Fibroblast of skin of right biceps (primary cell): Measurements from ENCODE around the gene NUAK1.
A peak's percentile ranks its signal among the peaks of the same experiment; 100 is the strongest.

Experiments used
- DNase-seq: peaks from one replicate; pipeline ENCODE4 v3.0.0-alpha.2; 2013

Gene NUAK1

GRCh38 chr12:106108185-106108835 lies 30.4 kb downstream of the NUAK1 start:
- peak; percentile 72 for DNase-seq

- peak; percentile 57 for DNase-seq
These were observed 31.2 kb downstream of the NUAK1 start for GRCh38 chr12:106107566-106107965.

GRCh38 chr12:106106892-106107291 lies 31.9 kb downstream of the NUAK1 start:
- DNase-seq: peak; percentile 37

- DNase-seq: peak; percentile 52
These were observed 32.6 kb downstream of the NUAK1 start for GRCh38 chr12:106106061-106106566.

- DNase-seq: no peak
These were observed 37.0 kb downstream of the NUAK1 start for GRCh38 chr12:106101803-106102202.

- no peak for DNase-seq
These were observed 40.0 kb downstream of the NUAK1 start for GRCh38 chr12:106098691-106099200.

GRCh38 chr12:106097011-106097410 lies 41.7 kb downstream of the NUAK1 start:
- no peak for DNase-seq

- DNase-seq: no peak
These were observed 42.4 kb downstream of the NUAK1 start for GRCh38 chr12:106096376-106096775.

- DNase-seq: no peak
These were observed 44.5 kb downstream of the NUAK1 start for GRCh38 chr12:106094304-106094703.

GRCh38 chr12:106093246-106093645 lies 45.5 kb downstream of the NUAK1 start:
- peak; percentile 43 for DNase-seq

GRCh38 chr12:106091446-106091820 lies 47.3 kb downstream of the NUAK1 start:
- peak; percentile 26 for DNase-seq

GRCh38 chr12:106090591-106091445 lies 47.9 kb downstream of the NUAK1 start:
- peak; percentile 86 for DNase-seq

GRCh38 chr12:106089935-106090334 lies 48.8 kb downstream of the NUAK1 start:
- DNase-seq: no peak

- no peak for DNase-seq
These were observed 49.8 kb downstream of the NUAK1 start for GRCh38 chr12:106088811-106089485.

- DNase-seq: no peak
These were observed 50.4 kb downstream of the NUAK1 start for GRCh38 chr12:106088246-106088808.

- DNase-seq: no peak
These were observed 52.1 kb downstream of the NUAK1 start for GRCh38 chr12:106086696-106087095.

GRCh38 chr12:106085213-106085612 lies 53.5 kb downstream of the NUAK1 start:
- peak; percentile 54 for DNase-seq

- no peak for DNase-seq
These were observed 54.0 kb downstream of the NUAK1 start for GRCh38 chr12:106084759-106085158.

GRCh38 chr12:106084014-106084671 lies 54.6 kb downstream of the NUAK1 start:
- DNase-seq: peak; percentile 99

- DNase-seq: peak; percentile 49
These were observed 56.3 kb downstream of the NUAK1 start for GRCh38 chr12:106082216-106083175.

- peak; percentile 84 for DNase-seq
These were observed 57.1 kb downstream of the NUAK1 start for GRCh38 chr12:106081606-106082005.
